ENCODE results near the gene DPP10.

Gene DPP10

DNA sequence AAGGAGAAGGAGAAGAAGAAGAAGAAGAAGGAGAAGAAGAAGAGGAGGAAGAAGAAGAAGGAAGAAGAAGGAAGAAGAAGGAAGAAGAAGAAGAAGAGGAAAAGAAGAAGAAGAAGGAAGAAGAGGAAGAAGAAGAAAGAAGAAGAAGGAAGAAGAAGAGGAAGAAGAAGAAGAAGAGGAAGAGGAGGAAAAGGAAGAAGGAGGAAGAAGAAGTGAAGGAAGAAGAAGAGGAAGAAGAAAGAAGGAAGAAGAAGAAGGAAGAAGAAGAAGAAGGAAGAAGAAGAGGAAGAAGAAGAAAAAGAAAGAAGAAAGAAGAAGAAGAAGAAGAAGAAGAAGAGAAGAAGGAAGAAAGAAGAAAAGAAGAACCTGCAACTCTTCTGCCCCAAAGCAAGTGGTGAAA lies 942.0 kb downstream of the DPP10 start:
- ChIA-PET POLR2A (no interaction called here), CTCF (no interaction called here)
- no peak for DNase-seq (ENCODE audit: extremely low spot score)
- TF ChIP-seq ELF4 (IDR thresholded peaks at IDR 0.05), result no peak
- TF ChIP-seq SP1 (IDR thresholded peaks at IDR 0.05), result no peak
- TF ChIP-seq ZNF384 (IDR thresholded peaks at IDR 0.05), result no peak
- TF ChIP-seq FOXA1 (IDR thresholded peaks at IDR 0.05), result no peak
- TF ChIP-seq BHLHE40 (IDR thresholded peaks at IDR 0.05; ENCODE audit: borderline replicate concordance), result no peak
- no peak for TF ChIP-seq SUZ12 (IDR thresholded peaks at IDR 0.05)
- TF ChIP-seq HDGF (IDR thresholded peaks at IDR 0.05; ENCODE audit: borderline replicate concordance), result no peak
- TF ChIP-seq ARNT (IDR thresholded peaks at IDR 0.05), result no peak

GRCh38 chr2:115386465-115386864 lies 944.0 kb downstream of the DPP10 start:
- DNase-seq (ENCODE audit: extremely low spot score), result no peak
- ChIA-PET CTCF (no interaction called here), POLR2A (no interaction called here)
- no peak for TF ChIP-seq FOXM1 (IDR thresholded peaks at IDR 0.05; ENCODE audit: borderline replicate concordance)
- no peak for TF ChIP-seq ZNF384 (IDR thresholded peaks at IDR 0.05)
- no peak for TF ChIP-seq CTBP1 (IDR thresholded peaks at IDR 0.05; ENCODE audit: borderline replicate concordance)
- no peak for TF ChIP-seq TARDBP (IDR thresholded peaks at IDR 0.05)
- no peak for TF ChIP-seq L3MBTL2 (conservative IDR thresholded peaks at IDR 0.05)
- TF ChIP-seq HDGF (IDR thresholded peaks at IDR 0.05; ENCODE audit: borderline replicate concordance), result no peak
- TF ChIP-seq SUZ12 (IDR thresholded peaks at IDR 0.05), result no peak

GRCh38 chr2:115389024-115389423 lies 946.6 kb downstream of the DPP10 start:
- POLR2A ChIA-PET, result no interaction called here
- TF ChIP-seq ARNT (IDR thresholded peaks at IDR 0.05), result no peak
- TF ChIP-seq FOXK2 (IDR thresholded peaks at IDR 0.05), result no peak
- TF ChIP-seq HDGF (IDR thresholded peaks at IDR 0.05; ENCODE audit: borderline replicate concordance), result no peak
- no peak for TF ChIP-seq CTBP1 (IDR thresholded peaks at IDR 0.05; ENCODE audit: borderline replicate concordance)
- TF ChIP-seq L3MBTL2 (conservative IDR thresholded peaks at IDR 0.05), result no peak
- no peak for TF ChIP-seq FOXA1 (IDR thresholded peaks at IDR 0.05)
- TF ChIP-seq LEF1 (IDR thresholded peaks at IDR 0.05; ENCODE audit: borderline replicate concordance), result no peak
- no peak for TF ChIP-seq PKNOX1 (IDR thresholded peaks at IDR 0.05)
- DNase-seq (ENCODE audit: extremely low spot score), result no peak
- CTCF ChIA-PET, result no interaction called here

GRCh38 chr2:115389898-115390565 lies 947.6 kb downstream of the DPP10 start:
- DNase-seq (ENCODE audit: extremely low spot score), result no peak
- ChIA-PET CTCF (no interaction called here), POLR2A (no interaction called here)
- TF ChIP-seq SUZ12 (IDR thresholded peaks at IDR 0.05), result no peak
- TF ChIP-seq TARDBP (IDR thresholded peaks at IDR 0.05), result no peak
- TF ChIP-seq L3MBTL2 (conservative IDR thresholded peaks at IDR 0.05), result no peak
- no peak for TF ChIP-seq ARNT (IDR thresholded peaks at IDR 0.05)
- TF ChIP-seq NFRKB (IDR thresholded peaks at IDR 0.05), result no peak
- TF ChIP-seq SP1 (IDR thresholded peaks at IDR 0.05), result no peak
- no peak for TF ChIP-seq PKNOX1 (IDR thresholded peaks at IDR 0.05)
- TF ChIP-seq BHLHE40 (IDR thresholded peaks at IDR 0.05; ENCODE audit: borderline replicate concordance), result no peak
- no peak for TF ChIP-seq FOXK2 (IDR thresholded peaks at IDR 0.05)
- TF ChIP-seq ELF4 (IDR thresholded peaks at IDR 0.05), result no peak
- no peak for TF ChIP-seq LEF1 (IDR thresholded peaks at IDR 0.05; ENCODE audit: borderline replicate concordance)
- no peak for TF ChIP-seq FOXA1 (IDR thresholded peaks at IDR 0.05)
- no peak for TF ChIP-seq FOXM1 (IDR thresholded peaks at IDR 0.05; ENCODE audit: borderline replicate concordance)
- no peak for TF ChIP-seq ZNF384 (IDR thresholded peaks at IDR 0.05)
- no peak for TF ChIP-seq CTBP1 (IDR thresholded peaks at IDR 0.05; ENCODE audit: borderline replicate concordance)
- no peak for TF ChIP-seq HDGF (IDR thresholded peaks at IDR 0.05; ENCODE audit: borderline replicate concordance)

- ChIA-PET CTCF (no interaction called here), POLR2A (no interaction called here)
- TF ChIP-seq ZNF384 (IDR thresholded peaks at IDR 0.05) (no peak), NFRKB (IDR thresholded peaks at IDR 0.05) (no peak)
- DNase-seq (ENCODE audit: extremely low spot score), result no peak
Measured at GRCh38 chr2:115396579-115396978, 954.1 kb downstream of the DPP10 start.

DNA sequence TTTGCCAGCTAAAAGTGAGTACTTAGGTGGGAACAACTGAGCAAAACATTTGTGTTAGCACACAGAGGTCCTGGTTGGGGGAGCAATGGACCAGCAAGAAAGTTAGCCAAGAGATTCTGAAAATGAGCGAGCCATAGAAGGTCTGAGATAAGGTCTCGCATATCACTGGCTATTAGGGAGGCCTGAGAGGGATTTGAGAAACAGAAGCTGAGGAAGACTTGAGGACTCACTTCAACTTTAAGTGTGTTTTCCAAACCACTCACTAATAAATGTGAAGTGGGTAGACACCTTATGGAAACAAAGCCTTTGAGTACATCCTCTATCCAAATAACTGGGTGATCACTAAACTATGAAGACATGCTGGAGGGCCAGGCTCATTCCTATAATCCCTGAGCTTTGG lies 958.5 kb downstream of the DPP10 start:
- CTCF ChIA-PET, result no interaction called here
- POLR2A ChIA-PET, result no interaction called here
- TF ChIP-seq NFRKB (IDR thresholded peaks at IDR 0.05), result no peak
- no peak for TF ChIP-seq FOXK2 (IDR thresholded peaks at IDR 0.05)
- TF ChIP-seq FOXM1 (IDR thresholded peaks at IDR 0.05; ENCODE audit: borderline replicate concordance), result no peak
- no peak for TF ChIP-seq TARDBP (IDR thresholded peaks at IDR 0.05)
- TF ChIP-seq BHLHE40 (IDR thresholded peaks at IDR 0.05; ENCODE audit: borderline replicate concordance), result no peak
- TF ChIP-seq SP1 (IDR thresholded peaks at IDR 0.05), result no peak
- TF ChIP-seq FOXA1 (IDR thresholded peaks at IDR 0.05), result no peak
- no peak for TF ChIP-seq SUZ12 (IDR thresholded peaks at IDR 0.05)
- no peak for TF ChIP-seq HDGF (IDR thresholded peaks at IDR 0.05; ENCODE audit: borderline replicate concordance)
- no peak for TF ChIP-seq ZNF384 (IDR thresholded peaks at IDR 0.05)
- no peak for TF ChIP-seq L3MBTL2 (conservative IDR thresholded peaks at IDR 0.05)
- no peak for TF ChIP-seq CTBP1 (IDR thresholded peaks at IDR 0.05; ENCODE audit: borderline replicate concordance)
- TF ChIP-seq ARNT (IDR thresholded peaks at IDR 0.05), result no peak
- no peak for TF ChIP-seq ELF4 (IDR thresholded peaks at IDR 0.05)
- TF ChIP-seq LEF1 (IDR thresholded peaks at IDR 0.05; ENCODE audit: borderline replicate concordance), result no peak
- DNase-seq (ENCODE audit: extremely low spot score), result no peak

DNA sequence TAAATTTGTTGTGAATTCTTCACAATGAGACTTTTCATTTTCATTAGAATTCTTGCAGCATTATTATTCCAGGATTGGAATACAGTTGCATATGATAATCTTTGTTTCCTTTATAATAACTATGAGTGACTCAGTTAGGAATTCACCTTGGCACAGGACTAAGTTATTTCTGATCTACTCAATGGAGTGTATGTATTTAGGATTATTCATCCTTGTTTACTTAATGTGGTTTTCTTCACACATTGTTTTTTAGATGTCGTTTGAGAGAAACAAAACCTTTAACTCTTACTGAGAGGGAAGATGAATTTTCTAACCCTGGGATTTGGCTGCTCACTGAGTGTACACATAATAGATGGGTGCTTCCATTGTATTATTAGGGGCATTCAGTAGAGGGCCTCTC lies 970.1 kb downstream of the DPP10 start:
- TF ChIP-seq ZNF384 (IDR thresholded peaks at IDR 0.05) (no peak), L3MBTL2 (conservative IDR thresholded peaks at IDR 0.05) (no peak), ELF4 (IDR thresholded peaks at IDR 0.05) (no peak), FOXM1 (IDR thresholded peaks at IDR 0.05; ENCODE audit: borderline replicate concordance) (no peak), BHLHE40 (IDR thresholded peaks at IDR 0.05; ENCODE audit: borderline replicate concordance) (no peak), LEF1 (IDR thresholded peaks at IDR 0.05; ENCODE audit: borderline replicate concordance) (no peak), ARNT (IDR thresholded peaks at IDR 0.05) (no peak)
- CTCF ChIA-PET, result no interaction called here
- POLR2A ChIA-PET, result no interaction called here
- DNase-seq (ENCODE audit: extremely low spot score), result no peak
